Kidney capillary endothelial cell (primary cell): ENCODE data around the gene B3GNT5.

Experiments
- DNase-seq: peaks from one replicate; pipeline ENCODE4 v3.0.0-alpha.2; 2018; ENCODE audit warnings: low spot score

The B3GNT5 gene

GRCh38 chr3:183265834-183266417 lies 12.9 kb downstream of the B3GNT5 start:
- DNase-seq, result peak; percentile 77

- no peak for DNase-seq
These were observed 13.4 kb downstream of the B3GNT5 start for GRCh38 chr3:183266454-183266853.

GRCh38 chr3:183267140-183267539 lies 14.1 kb downstream of the B3GNT5 start:
- DNase-seq, result no peak

- no peak for DNase-seq
These were observed 15.3 kb downstream of the B3GNT5 start for GRCh38 chr3:183268366-183268765.

GRCh38 chr3:183269345-183269744 lies 16.3 kb downstream of the B3GNT5 start:
- DNase-seq, result no peak

- no peak for DNase-seq
These were observed 17.3 kb downstream of the B3GNT5 start for GRCh38 chr3:183270344-183270743.

GRCh38 chr3:183272142-183272541 lies 19.1 kb downstream of the B3GNT5 start:
- DNase-seq, result no peak

- no peak for DNase-seq
These were observed 19.7 kb downstream of the B3GNT5 start for GRCh38 chr3:183272791-183273190.

- DNase-seq, result no peak
These were observed 21.6 kb downstream of the B3GNT5 start for GRCh38 chr3:183274609-183275008.

GRCh38 chr3:183275418-183275817 lies 22.4 kb downstream of the B3GNT5 start:
- DNase-seq, result no peak

- DNase-seq, result no peak
These were observed 22.9 kb downstream of the B3GNT5 start for GRCh38 chr3:183275937-183276336.

- no peak for DNase-seq
These were observed 24.2 kb downstream of the B3GNT5 start for GRCh38 chr3:183277260-183277659.

GRCh38 chr3:183278479-183279088 lies 25.5 kb downstream of the B3GNT5 start:
- no peak for DNase-seq

- no peak for DNase-seq
These were observed 26.3 kb downstream of the B3GNT5 start for GRCh38 chr3:183279371-183279770.

- DNase-seq, result no peak
These were observed 28.2 kb downstream of the B3GNT5 start for GRCh38 chr3:183281126-183281797.

GRCh38 chr3:183283886-183284285 lies 30.8 kb downstream of the B3GNT5 start:
- DNase-seq, result no peak

- no peak for DNase-seq
These were observed 31.5 kb downstream of the B3GNT5 start for GRCh38 chr3:183284570-183284969.

- DNase-seq, result no peak
These were observed 32.3 kb downstream of the B3GNT5 start for GRCh38 chr3:183285318-183285717.

- DNase-seq, result peak; percentile 97
These were observed 32.9 kb downstream of the B3GNT5 start for GRCh38 chr3:183285828-183286457.

- DNase-seq, result no peak
These were observed 34.4 kb downstream of the B3GNT5 start for GRCh38 chr3:183287301-183287971.

- no peak for DNase-seq
These were observed 35.1 kb downstream of the B3GNT5 start for GRCh38 chr3:183288117-183288516.

GRCh38 chr3:183290216-183290615 lies 37.2 kb downstream of the B3GNT5 start:
- DNase-seq, result no peak
